NCI-H446 treated with DMSO at 0.1 percent for 48 hours (cell line): ENCODE results near the gene SPTBN2.

ENCODE experiments used
- DNase-seq: peaks from one replicate; lab custom pipeline; 2025; lab: John Stamatoyannopoulos, UW

Gene SPTBN2

GRCh38 chr11:66728693-66729385 lies at the start of gene SPTBN2:
Gene SPTBN2 (minus strand): TSS chr11:66729216. CDS start chr11:66721240, 7,976 bp downstream.
- no peak for DNase-seq

GRCh38 chr11:66768818-66769217 lies 39.8 kb upstream of the SPTBN2 start:
- no peak for DNase-seq

- DNase-seq = no peak
Observed at GRCh38 chr11:66768088-66768521, 39.1 kb upstream of the SPTBN2 start.

- no peak for DNase-seq
Observed at GRCh38 chr11:66767666-66768065, 38.6 kb upstream of the SPTBN2 start.

GRCh38 chr11:66766681-66767080 lies 37.7 kb upstream of the SPTBN2 start:
- DNase-seq = no peak

- no peak for DNase-seq
Observed at GRCh38 chr11:66762088-66762487, 33.1 kb upstream of the SPTBN2 start.

- DNase-seq = no peak
Observed at GRCh38 chr11:66752148-66752547, 23.1 kb upstream of the SPTBN2 start.

GRCh38 chr11:66749091-66749490 lies 20.1 kb upstream of the SPTBN2 start:
- peak; percentile 38 for DNase-seq

- DNase-seq = no peak
Observed at GRCh38 chr11:66747480-66747879, 18.5 kb upstream of the SPTBN2 start.

- DNase-seq = no peak
Observed at GRCh38 chr11:66745356-66746235, 16.6 kb upstream of the SPTBN2 start.

- DNase-seq = peak; percentile 69
Observed at GRCh38 chr11:66744485-66745355, 15.7 kb upstream of the SPTBN2 start.

GRCh38 chr11:66743271-66743968 lies 14.4 kb upstream of the SPTBN2 start:
- DNase-seq = peak; percentile 97

- DNase-seq = no peak
Observed at GRCh38 chr11:66741153-66741552, 12.1 kb upstream of the SPTBN2 start.

- DNase-seq = no peak
Observed at GRCh38 chr11:66739983-66740382, 11.0 kb upstream of the SPTBN2 start.

GRCh38 chr11:66734215-66734614 lies 5.2 kb upstream of the SPTBN2 start:
- DNase-seq = no peak

- no peak for DNase-seq
Observed at GRCh38 chr11:66729447-66729846, 431 bp upstream of the SPTBN2 start.

GRCh38 chr11:66728038-66728692 lies 851 bp downstream of the SPTBN2 start:
- DNase-seq = no peak

GRCh38 chr11:66727282-66728037 lies 1.6 kb downstream of the SPTBN2 start:
- DNase-seq = no peak

GRCh38 chr11:66725647-66726046 lies 3.4 kb downstream of the SPTBN2 start:
- no peak for DNase-seq

- no peak for DNase-seq
Observed at GRCh38 chr11:66725114-66725513, 3.9 kb downstream of the SPTBN2 start.
